ENCODE results near the gene BCL2.

Gene BCL2

DNA sequence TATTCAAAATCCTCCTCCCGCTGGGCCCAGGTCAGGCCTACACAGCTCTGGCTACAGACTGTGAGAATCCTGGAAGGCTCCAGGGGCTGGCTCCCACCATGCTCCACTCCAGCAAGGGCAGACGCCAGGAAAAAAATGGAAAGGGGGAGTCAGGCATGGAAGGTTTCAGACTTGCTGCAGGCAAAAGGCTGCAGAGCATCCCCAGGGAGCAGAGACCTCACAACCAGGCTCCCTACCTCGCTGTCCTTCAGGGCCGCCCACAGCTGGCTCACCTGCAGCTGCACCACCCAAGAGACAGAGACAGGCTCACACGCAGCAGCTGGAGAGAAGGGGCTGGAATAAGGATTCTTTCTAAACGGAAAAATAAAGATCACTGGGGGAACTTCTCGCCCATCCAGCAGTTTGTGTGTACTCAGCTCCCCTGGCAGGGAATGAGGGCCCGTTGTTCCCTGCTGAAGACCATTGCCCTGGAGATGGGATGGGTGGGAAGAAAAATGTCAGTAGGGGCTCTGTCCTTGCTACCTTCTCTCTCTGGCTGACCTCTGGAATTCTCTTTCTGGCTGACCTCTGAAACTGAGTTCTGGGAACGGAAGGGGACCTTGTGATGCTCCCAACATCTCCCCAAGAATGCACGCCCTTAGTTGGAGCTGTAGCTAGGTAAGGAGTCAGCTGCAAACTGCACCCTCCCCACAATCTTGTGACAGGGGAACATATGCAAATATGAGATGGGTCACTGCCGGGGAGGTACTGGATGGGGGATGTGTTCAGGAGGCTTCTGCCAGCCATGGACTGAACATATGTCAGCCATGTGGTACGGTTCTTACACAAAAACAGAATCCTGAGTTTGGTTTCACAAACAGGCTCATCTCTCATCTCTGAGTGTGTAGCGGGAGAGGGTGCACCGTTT, 34.5 kb downstream of the BCL2 start:
- DNase-seq = no peak

DNA sequence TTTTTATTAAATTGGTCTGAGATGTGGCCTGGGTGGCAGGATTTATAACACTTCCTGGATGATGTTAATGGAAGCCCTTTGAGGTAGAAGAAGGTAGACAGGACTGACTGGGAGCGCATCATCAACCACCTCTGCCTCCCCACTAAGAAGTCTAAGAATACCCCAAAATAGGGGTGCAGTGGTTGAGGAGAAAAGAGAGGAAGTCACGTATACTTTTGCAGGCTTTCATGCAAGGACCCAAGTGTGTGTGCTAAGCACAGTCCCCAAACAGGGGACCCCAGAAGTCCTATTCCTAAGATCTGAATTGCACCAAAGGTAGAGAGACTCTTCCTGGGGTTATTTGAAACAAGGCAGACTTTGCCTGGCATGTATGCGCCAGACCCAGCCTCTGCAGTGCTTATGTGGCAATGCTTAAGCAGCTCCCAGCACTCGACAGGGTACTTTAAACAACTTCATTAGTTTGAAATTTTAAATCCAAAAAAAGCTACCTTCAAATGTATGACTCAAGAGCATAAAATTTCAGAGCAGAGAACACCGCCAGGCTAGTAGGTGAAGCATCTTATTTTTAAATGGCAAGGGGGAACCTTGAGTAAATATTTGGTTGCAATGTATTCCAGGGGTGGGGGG, 35.3 kb downstream of the BCL2 start:
- DNase-seq = no peak

- DNase-seq = no peak
Measured at GRCh38 chr18:63283305-63284094, 36.1 kb downstream of the BCL2 start.

GRCh38 chr18:63282793-63283192, 36.8 kb downstream of the BCL2 start:
- DNase-seq = no peak

DNA sequence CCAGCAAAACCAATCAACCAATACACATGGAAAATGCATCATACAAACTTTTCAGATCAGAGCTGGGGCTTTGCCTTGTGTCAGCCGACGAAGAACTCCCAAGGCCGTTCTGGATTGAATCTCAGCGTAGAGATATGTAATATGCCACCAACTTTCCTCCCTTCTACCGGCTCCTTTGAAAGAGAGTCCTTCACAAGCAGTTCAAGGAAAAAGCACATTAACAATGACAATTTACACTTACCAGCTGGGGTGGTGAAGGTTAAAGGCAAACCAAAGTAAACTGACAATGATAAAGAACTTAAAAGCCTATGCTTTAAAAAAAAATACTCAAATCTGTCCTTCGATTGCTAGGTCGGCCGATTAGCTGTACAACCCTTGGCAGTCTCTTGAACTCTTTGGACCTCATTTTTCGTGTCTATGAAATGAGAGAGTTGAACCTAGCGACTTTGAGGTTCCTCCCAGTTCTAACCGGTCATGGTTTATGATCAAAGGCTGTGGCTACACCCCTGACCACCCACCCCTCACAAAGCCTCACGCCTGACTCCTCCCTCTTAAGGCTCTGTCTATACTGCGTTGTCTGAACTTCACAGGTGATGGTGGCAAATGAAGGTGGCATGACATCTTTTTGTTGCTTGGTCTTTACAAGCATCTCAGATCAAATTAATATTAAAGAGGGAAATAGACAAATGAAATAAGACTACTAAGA, 46.2 kb downstream of the BCL2 start:
- no peak for DNase-seq

GRCh38 chr18:63272638-63273037, 46.9 kb downstream of the BCL2 start:
- no peak for DNase-seq

DNA sequence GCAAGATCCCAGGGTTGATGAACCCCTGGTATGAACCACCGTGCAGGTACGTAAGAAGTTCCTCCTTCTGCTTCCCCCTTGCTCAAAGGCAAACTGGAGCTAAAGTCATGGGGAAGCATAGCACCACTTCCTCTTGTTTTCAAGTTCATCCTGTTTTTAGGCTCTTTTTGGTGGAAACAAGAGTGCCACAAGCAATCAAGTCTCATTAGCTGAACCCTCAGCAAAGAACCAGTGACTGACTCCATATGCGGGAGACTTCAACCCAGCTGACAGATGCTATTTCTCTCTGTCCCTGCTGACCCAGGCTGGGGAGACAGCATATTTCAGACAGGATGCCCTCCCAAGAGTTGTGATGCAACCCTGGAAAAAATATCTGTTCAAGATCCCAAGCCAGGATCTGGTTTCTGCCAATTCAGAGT, 47.7 kb downstream of the BCL2 start:
- DNase-seq = peak; percentile 33

GRCh38 chr18:63271148-63271547, 48.4 kb downstream of the BCL2 start:
- no peak for DNase-seq

- no peak for DNase-seq
Measured at GRCh38 chr18:63267975-63268721, 51.4 kb downstream of the BCL2 start.

DNA sequence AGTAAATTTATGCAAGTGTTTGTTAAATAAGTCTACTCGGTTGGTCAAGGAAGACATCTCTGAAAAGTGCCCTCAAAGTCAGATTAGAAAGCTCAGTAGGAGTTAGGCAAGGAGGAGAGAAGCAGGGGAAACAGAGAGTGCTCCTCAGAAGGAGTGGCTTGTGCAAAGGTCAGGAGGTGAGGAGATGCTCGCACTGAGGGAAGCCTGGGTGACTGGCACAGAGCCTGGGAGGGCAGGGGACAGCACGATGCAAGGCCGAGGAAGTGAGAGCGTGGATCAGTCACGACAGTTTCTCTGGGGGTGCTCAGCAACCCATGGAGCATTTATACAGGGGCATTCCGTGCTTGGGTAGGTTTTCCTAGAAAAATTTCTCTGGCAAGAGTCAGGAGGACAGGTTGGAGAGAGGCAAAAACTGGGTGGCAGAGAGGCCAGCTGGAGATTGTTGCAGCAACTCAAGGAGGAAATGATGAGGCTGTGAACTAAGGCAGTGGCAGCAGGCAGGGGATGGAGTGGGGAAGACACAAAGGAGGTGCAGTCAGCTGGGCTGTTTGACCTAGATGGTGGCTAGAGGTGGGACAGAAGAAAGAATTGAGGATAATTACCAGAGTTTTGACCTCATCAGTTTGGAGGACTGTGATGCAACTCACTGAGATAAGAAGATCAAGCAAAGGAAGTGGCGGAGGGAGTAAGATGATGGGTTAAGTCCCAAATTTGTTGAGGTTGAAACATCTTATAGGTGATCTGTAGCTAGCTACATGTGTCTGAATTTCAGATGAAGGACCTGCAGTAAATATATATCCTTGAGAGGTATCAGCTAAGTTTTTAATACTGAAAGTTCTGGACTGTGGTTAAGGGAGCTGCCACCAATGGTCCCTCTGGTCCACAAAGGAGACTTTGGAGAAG, 52.4 kb downstream of the BCL2 start:
- no peak for DNase-seq

- DNase-seq = no peak
Measured at GRCh38 chr18:63265326-63265725, 54.2 kb downstream of the BCL2 start.

DNA sequence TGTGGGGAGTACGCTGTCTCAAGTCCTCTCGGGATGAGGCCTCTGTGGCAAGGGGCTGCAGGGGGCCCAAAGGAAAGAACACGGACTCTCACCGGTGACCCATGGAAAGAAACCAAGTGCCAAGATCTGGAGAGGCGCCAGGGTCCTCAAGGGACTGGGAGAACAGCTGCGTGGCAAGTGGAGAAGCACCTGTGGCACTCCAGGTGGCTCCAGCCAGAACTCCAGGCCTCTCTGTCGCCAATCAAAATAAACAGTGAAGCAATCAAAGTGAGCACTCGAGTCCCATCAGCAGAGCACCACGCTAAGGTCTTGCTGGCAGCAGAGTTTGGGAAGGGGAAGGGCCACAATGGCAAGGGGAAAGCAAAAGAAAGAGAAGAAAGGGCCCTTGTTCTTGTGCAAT, 54.7 kb downstream of the BCL2 start:
- peak; percentile 56 for DNase-seq

DNA sequence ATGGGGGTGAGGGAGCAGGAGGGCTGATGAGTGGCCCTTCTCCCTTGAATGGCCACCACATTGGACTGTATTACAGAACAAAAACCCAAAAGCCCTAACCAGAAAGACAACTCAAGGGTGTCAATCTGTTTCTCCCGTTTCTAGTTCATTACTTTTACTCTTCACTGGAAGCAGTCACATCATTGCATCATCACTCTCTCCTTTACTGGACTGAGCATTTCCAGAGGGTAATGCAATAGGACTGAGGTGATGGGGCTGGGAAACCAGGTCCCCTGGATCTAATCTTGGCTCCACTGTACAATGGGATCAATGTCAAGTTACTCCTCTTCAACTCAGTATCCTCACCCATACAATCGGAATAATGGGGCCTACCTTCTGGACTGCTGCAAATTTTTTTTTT, 56.1 kb downstream of the BCL2 start:
- DNase-seq = no peak

GRCh38 chr18:63262369-63263335, 56.9 kb downstream of the BCL2 start:
- no peak for DNase-seq

DNA sequence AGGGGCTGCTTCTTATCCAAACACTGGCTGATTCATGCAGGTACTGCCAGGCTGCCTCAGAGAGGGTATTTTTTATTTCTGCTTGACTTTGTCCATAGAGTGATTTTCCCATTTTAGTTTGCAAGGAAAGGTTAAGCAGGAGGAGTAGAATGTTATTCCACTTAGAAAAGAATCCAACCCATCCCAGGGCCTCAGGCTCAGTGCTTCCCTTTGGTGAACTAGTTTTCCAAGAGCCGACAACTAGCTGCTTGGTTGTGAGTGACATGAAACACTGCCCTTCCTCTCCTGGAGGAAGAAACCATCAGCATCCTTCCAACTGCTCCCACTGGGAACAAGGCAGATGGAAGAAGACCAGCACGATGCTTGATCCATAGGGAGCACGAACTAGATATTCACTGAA, 58.5 kb downstream of the BCL2 start:
- no peak for DNase-seq

DNA sequence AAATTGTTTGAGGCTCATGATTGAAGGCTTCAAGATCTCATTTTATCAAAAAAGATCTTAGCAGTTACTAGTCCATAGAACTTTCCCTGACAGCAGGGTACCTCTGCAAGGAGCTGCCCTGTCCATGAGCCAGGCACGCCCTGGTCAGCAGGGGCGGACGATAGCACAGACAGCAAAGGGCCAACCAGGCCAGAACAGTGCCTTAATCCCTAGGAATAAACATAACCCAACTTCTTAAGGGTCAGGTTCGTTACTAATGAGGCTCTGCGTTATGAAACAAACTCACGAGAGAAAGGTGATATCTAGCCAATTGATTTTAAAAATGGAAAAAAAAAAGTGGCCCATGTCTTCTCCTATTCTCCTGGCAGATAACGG, 59.2 kb downstream of the BCL2 start:
- DNase-seq = no peak

DNA sequence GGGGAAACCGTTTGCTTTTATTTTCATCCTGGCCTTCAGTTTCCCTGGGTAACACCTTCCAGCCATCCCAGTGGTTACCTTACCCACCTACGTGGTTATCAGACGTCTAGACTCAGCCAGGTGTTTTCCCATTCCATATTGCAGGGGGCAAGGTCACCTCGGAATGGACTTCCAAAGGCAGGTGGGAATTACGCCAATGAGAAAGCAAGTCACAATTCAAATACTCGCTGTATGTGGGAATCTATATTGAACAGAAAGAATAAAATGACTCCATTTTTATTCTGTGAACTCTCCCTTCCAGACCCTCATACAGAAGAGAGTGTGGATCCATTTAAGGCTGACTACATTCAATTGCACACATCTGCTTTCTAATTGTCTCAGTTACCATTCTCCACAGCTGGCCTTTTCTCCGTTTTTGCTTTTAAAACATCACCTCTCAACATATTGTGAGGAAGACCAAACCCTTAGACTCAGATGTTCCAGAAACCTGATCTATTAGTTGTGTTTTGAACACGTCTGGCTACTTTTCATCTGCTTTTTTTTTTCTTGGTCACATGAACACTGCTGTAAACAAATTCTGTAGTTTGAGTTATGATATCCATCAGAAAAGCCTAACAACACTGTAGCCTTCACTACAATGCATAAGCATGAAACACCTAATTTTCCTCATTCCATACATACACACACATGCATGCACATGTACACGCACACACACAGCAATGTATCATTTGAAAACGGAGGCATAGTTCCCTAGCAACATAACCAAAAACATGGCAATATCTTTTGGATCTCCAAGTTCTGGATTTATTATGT, 59.8 kb downstream of the BCL2 start:
- DNase-seq = peak; percentile 74

GRCh38 chr18:63258749-63259566, 60.6 kb downstream of the BCL2 start:
- DNase-seq = no peak
